Testis (tissue), 3 donors: Measurements from ENCODE around the gene GALNT18. TPM values are rescaled to one million over a fixed set of nuclear protein-coding genes. Genes with fewer than 3 reads are reported as not detected.

Experiments
- DNase-seq: peaks from one replicate; pipeline ENCODE4 v3.0.0-alpha.2; 2019
- H3K27ac ChIP-seq, 2 donors: fragments of 200-600 bp; sonication (generic); one replicate each; pipeline ENCODE4 v1.5.1; 2019
- H3K27me3 ChIP-seq: fragments of 200-600 bp; sonication (generic); one replicate; pipeline ENCODE4 v1.5.1; 2019
- H3K36me3 ChIP-seq: fragments of 200-600 bp; sonication (generic); one replicate; pipeline ENCODE4 v1.5.1; 2017; ENCODE audit warnings: low read depth; ENCODE audit errors: missing control alignments
- H3K4me1 ChIP-seq: fragments of 200-600 bp; sonication (generic); one replicate; pipeline ENCODE4 v1.5.1; 2019
- H3K4me3 ChIP-seq, 2 donors: fragments of 200-600 bp; sonication (generic); one replicate each; pipeline ENCODE4 v1.5.1; 2017 to 2019
- H3K9me3 ChIP-seq: fragments of 200-600 bp; sonication (generic); one replicate; pipeline ENCODE4 v1.5.1; 2017
- POLR2A ChIP-seq: fragments of 450-650 bp; IDR thresholded peaks from one replicate; pipeline ENCODE4 v1.6.1; 2017; ENCODE audit warnings: antibody characterized with exemption, mild to moderate bottlenecking, moderate library complexity
- WGBS, 2 donors: methylation state at CpG; one replicate each; pipeline ENCODE4 v1.1.5; 2018; 5-methylcytosine and 5-hydroxymethylcytosine counted together
- intact Hi-C: fragments of 100-400 bp; cut with DNase I; formaldehyde crosslinking; loops from one replicate; pipeline ENCODE4 v1.15.1; 2023; ENCODE audit warnings: low total_unique reads
- polyA plus RNA-seq: library from polyadenylated mRNA; stranded (reverse); fragments of 350-450 nt; fragmentation: Illumina TruSeq; extraction: RNeasy Lipid Tissue Mini Kit (QIAGEN cat#74804); gene quantifications from one replicate; pipeline ENCODE4 v1.2.3, GENCODE V29; 2014; ENCODE audit warnings: low read depth, low replicate concordance; ENCODE audit not compliant: insufficient read depth
- total RNA-seq, 2 donors: library from RNA; depleted of rRNA; stranded (reverse); fragments of >200 nt; gene quantifications; one replicate each; pipeline ENCODE4 v1.2.3, GENCODE V29; 2016
- TF ChIP-seq, protein P1 (sequence below), 3 experiments: fragments of 450-650 bp in 2 of 3; fragments of 200-600 bp in 1 of 3; sonication (generic) in 1 of 3; IDR thresholded peaks; one replicate each; pipeline ENCODE4 v1.5.1; 2016 to 2019; ENCODE audit warnings: antibody characterized with exemption in 3 of 3, mild to moderate bottlenecking in 2 of 3, moderate library complexity in 1 of 3

The GALNT18 gene
- total and polyA plus RNA-seq, 3 donors from 2014 or later = 39.2 to 106 (median 73.9) TPM

DNA sequence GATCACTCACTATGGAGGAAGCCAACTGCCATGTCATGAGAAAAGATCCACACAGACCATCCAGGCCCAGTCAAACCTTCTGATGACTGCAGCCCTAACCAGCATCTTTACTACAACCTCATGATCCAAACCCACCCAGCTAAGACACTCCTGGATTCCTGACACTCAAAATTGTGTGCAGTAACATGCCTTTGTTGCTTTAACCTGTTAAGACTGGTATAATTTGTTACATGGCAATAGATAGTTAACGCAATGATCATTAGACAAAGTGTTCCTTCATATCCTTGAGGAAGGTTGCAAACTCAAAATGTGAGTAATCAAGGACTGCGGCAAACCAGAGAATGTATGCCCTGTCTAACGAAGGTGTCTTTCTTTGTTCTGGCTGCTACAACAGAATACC, 221.7 kb downstream of the GALNT18 start:
- Histone ChIP-seq H3K27me3 (no peaks in the 10 kb centered on the region), H3K4me3 (no peak overlapping the region), H3K36me3 (no peaks in the 10 kb centered on the region), H3K27ac (no peak overlapping the region), H3K4me1 (no peaks in the 10 kb centered on the region), H3K9me3 (no peaks in the 10 kb centered on the region)
- TF ChIP-seq, protein P1, sequence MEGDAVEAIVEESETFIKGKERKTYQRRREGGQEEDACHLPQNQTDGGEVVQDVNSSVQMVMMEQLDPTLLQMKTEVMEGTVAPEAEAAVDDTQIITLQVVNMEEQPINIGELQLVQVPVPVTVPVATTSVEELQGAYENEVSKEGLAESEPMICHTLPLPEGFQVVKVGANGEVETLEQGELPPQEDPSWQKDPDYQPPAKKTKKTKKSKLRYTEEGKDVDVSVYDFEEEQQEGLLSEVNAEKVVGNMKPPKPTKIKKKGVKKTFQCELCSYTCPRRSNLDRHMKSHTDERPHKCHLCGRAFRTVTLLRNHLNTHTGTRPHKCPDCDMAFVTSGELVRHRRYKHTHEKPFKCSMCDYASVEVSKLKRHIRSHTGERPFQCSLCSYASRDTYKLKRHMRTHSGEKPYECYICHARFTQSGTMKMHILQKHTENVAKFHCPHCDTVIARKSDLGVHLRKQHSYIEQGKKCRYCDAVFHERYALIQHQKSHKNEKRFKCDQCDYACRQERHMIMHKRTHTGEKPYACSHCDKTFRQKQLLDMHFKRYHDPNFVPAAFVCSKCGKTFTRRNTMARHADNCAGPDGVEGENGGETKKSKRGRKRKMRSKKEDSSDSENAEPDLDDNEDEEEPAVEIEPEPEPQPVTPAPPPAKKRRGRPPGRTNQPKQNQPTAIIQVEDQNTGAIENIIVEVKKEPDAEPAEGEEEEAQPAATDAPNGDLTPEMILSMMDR (IDR thresholded peaks at IDR 0.05) = no peak
- TF ChIP-seq POLR2A = no peak
- DNase-seq = no peak
- 83 to 90% methylated on average over 3 of the region's 3 CpGs for WGBS, 2 donors
- intact Hi-C loops = no loop called here

GRCh38 chr11:11397781-11398180, 224.0 kb downstream of the GALNT18 start:
- 90 to 93% methylated on average over 3 of the region's 3 CpGs for WGBS, 2 donors
- no peak overlapping the region for H3K27ac ChIP-seq
- no peak for DNase-seq
- intact Hi-C loops = no loop called here
- no peaks in the 10 kb centered on the region for H3K36me3 ChIP-seq
- no peaks in the 10 kb centered on the region for H3K9me3 ChIP-seq
- no peaks in the 10 kb centered on the region for H3K27me3 ChIP-seq
- H3K4me3 ChIP-seq = no peak overlapping the region
- no peaks in the 10 kb centered on the region for H3K4me1 ChIP-seq
- TF ChIP-seq POLR2A = no peak
- TF ChIP-seq, protein P1 (IDR thresholded peaks at IDR 0.05) = no peak

DNA sequence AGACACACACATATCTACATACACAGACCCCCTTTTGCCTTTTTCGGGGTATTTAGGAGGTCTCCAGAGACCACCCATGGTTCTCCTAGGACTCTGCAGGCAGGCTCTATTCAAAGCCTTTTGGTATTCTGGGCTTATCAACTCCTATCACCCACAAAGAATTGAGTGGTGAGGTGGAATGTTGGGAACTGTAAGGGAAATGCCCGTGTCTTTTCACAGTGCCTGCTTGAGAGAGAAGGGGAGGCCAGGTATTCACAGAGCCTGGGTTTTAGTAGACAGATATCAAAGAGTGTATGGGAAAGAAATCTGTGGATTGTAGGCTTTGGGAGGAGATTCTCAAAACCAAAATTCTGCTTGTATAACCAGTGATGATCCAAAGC, 224.8 kb downstream of the GALNT18 start:
- no peaks in the 10 kb centered on the region for H3K9me3 ChIP-seq
- H3K36me3 ChIP-seq = no peaks in the 10 kb centered on the region
- WGBS, 2 donors = 76 to 87% methylated on average over 2 of the region's 2 CpGs
- H3K27ac ChIP-seq = no peak overlapping the region
- H3K4me3 ChIP-seq = no peak overlapping the region
- H3K4me1 ChIP-seq = no peaks in the 10 kb centered on the region
- intact Hi-C loops = no loop called here
- no peaks in the 10 kb centered on the region for H3K27me3 ChIP-seq
- DNase-seq = no peak
- TF ChIP-seq, protein P1 (IDR thresholded peaks at IDR 0.05) = no peak
- no peak for TF ChIP-seq POLR2A

- H3K4me3 ChIP-seq = no peak overlapping the region
- intact Hi-C loops = no loop called here
- no peaks in the 10 kb centered on the region for H3K36me3 ChIP-seq
- no peaks in the 10 kb centered on the region for H3K4me1 ChIP-seq
- no peak for DNase-seq
- no peak for TF ChIP-seq POLR2A
- H3K27ac ChIP-seq = no peak overlapping the region
- WGBS, 2 donors = 61 to 72% methylated on average over 11 of the region's 11 CpGs
- H3K27me3 ChIP-seq = no peaks in the 10 kb centered on the region
- H3K9me3 ChIP-seq = no peaks in the 10 kb centered on the region
Measured at GRCh38 chr11:11396301-11397035, 225.3 kb downstream of the GALNT18 start.

DNA sequence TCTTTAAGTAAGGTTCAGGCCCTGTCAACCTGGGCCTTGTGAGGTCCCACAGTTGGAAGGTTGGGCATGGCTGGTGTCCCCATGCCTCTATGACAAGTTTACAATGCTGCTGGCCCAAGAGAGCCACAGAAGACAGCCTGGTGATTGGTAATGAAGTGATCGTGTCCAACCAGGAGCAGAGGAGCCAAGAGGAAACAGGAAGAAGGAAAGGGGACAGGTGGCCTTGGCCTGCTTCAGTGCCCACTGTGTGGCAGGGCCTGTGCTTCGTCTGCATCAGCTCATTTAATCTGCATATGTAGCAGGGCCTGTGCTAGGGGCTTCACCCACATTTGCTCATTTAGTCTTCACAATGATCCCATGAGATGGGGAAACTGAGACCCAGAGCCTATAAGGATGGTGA, 226.7 kb downstream of the GALNT18 start:
- H3K27me3 ChIP-seq = no peaks in the 10 kb centered on the region
- H3K4me3 ChIP-seq = no peak overlapping the region
- intact Hi-C loops = no loop called here
- H3K4me1 ChIP-seq = no peaks in the 10 kb centered on the region
- no peak overlapping the region for H3K27ac ChIP-seq
- no peaks in the 10 kb centered on the region for H3K9me3 ChIP-seq
- TF ChIP-seq, protein P1 (IDR thresholded peaks at IDR 0.05) = no peak
- WGBS, 2 donors = 90 to 92% methylated on average over 2 of the region's 2 CpGs
- no peak for DNase-seq
- H3K36me3 ChIP-seq = no peaks in the 10 kb centered on the region
